ENCODE data around the gene IP6K1. TPM values are rescaled to one million over a fixed set of nuclear protein-coding genes. Genes with fewer than 3 reads are reported as not detected.

The IP6K1 gene
- total and polyA plus RNA-seq, 2 experiments from 2014 or later, result 10.7 to 35.5 TPM

- TF ChIP-seq ZNF462 (CRISPR knock-in tag; IDR thresholded peaks at IDR 0.05) (no peak), ZNF331 (CRISPR knock-in tag; IDR thresholded peaks at IDR 0.05; ENCODE audit: low read depth) (no peak), POLR2AphosphoS5 (IDR thresholded peaks at IDR 0.05; ENCODE audit: low read depth) (no peak), ZNF114 (CRISPR knock-in tag; IDR thresholded peaks at IDR 0.05) (no peak), NANOG (IDR thresholded peaks at IDR 0.05; ENCODE audit: borderline replicate concordance) (no peak)
These were observed 781 bp upstream of the IP6K1 start (continued) for GRCh38 chr3:49787182-49787464.

- H3K36me3 ChIP-seq (ENCODE audit: insufficient read depth), result peaks cover 20% of the 10 kb centered on the region
- DNase-seq (ENCODE audit: low spot score) (peak; percentile 63), ATAC-seq (peak; percentile 49)
- no peaks in the 10 kb centered on the region for H3K27me3 ChIP-seq (ENCODE audit: insufficient read depth)
- peaks cover 7% of the 10 kb centered on the region for H3K4me1 ChIP-seq (ENCODE audit: insufficient read depth)
- peaks cover 17% of the 10 kb centered on the region for H4K20me1 ChIP-seq (replicated peaks; ENCODE audit: insufficient read depth)
- H3K4me3 ChIP-seq, result peak overlapping the region; percentile 96
- no peaks in the 10 kb centered on the region; the same call in 1 of the 2 replicates for H3F3A ChIP-seq (replicated peaks; ENCODE audit: low read depth)
- Mint-ChIP-seq H3K4me1 (peaks cover 7% of the 10 kb centered on the region), H3K36me3 (ENCODE audit: low read depth) (peaks cover 24% of the 10 kb centered on the region), H3K27me3 (ENCODE audit: insufficient read depth, low read depth, poor library complexity) (peaks cover 5% of the 10 kb centered on the region), H3K4me3 (peak overlapping the region; percentile 90), H3K9me3 (no peaks in the 10 kb centered on the region), H3K27ac (peak overlapping the region; percentile 86)
- no peaks in the 10 kb centered on the region for H3K9me2 ChIP-seq (ENCODE audit: insufficient read depth)
- no peak for TF ChIP-seq EZH2 (IDR thresholded peaks at IDR 0.05; ENCODE audit: low read depth, unreplicated experiment)
- no peak for TF ChIP-seq EZH2phosphoT487 (IDR thresholded peaks at IDR 0.05; ENCODE audit: unreplicated experiment)
- no peak for TF ChIP-seq STAT1 (IDR thresholded peaks at IDR 0.05; ENCODE audit: unreplicated experiment)
- TF ChIP-seq CREB1 (CRISPR knock-in tag; IDR thresholded peaks at IDR 0.05; ENCODE audit: low read depth), result no peak
- no peak for TF ChIP-seq ETS1 (IDR thresholded peaks at IDR 0.05)
- TF ChIP-seq ZNF331 (CRISPR knock-in tag; IDR thresholded peaks at IDR 0.05; ENCODE audit: low read depth), result no peak
- no peak for TF ChIP-seq REST (IDR thresholded peaks at IDR 0.05; ENCODE audit: unreplicated experiment)
- TF ChIP-seq JUNB (IDR thresholded peaks at IDR 0.05; ENCODE audit: unreplicated experiment), result no peak
- H3K79me2 ChIP-seq (replicated peaks; ENCODE audit: insufficient read depth), result peaks cover 55% of the 10 kb centered on the region
- peak overlapping the region; percentile 86 for H3K4me2 ChIP-seq
- peak overlapping the region; percentile 74; the same call in 1 of the 2 replicates for H3K27ac ChIP-seq (ENCODE audit: low read depth)
- H2AFZ ChIP-seq, result peak overlapping the region; percentile 74; the same call in 1 of the 2 replicates
These were observed 581 bp downstream of the IP6K1 start for GRCh38 chr3:49785565-49786356.

All from GM23338 (cell line).